GOT3 (cell line): ENCODE data around the gene DRAXIN.

Experiments used
- DNase-seq: peaks from one replicate; lab custom pipeline; 2025; ENCODE audit warnings: mixed read lengths; lab: John Stamatoyannopoulos, UW

The DRAXIN gene

GRCh38 chr1:11708554-11709350 is 17.2 kb downstream of the DRAXIN start:
- no peak for DNase-seq

DNA sequence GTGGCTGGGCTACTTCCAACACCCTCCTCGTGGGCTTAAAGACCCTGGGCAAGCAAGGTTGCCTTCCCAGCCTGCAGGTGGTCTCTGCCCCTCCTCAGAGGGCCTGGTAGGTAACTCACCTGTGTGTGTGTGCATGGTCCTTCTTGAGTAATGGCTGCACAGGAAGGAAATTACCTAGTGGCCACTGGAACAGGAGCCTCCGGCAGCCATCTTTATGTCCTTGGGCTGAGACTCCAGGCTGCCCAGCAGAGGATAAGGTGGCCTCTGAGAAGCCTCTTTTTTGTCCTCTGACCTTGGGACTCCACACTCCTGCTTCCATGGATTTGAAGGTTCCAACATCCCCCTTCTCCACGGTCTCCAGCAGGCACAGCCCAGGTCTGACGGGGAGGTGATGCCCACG is 20.0 kb downstream of the DRAXIN start:
- no peak for DNase-seq

- no peak for DNase-seq
Observed at GRCh38 chr1:11712285-11712684, 20.8 kb downstream of the DRAXIN start.

DNA sequence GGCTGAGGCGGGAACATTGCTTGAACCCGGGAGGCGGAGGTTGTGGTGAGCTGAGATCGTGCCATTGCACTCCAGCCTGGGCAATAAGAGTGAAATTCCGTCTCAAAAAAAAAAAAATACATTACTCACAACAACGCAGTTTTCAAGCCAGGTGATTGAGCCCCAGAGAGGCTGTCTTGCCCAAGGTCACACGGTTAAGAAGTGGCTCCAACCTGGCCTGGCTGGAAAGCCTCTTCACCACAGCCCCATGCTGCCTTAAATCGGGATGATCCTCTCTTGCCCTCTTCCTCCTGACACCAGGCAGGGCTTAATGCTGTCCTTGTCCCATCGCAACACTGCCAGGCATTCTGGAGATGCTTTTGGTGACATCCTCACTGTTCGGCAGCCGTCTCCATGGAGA is 21.6 kb downstream of the DRAXIN start:
- DNase-seq: no peak

- DNase-seq: no peak
Observed at GRCh38 chr1:11714831-11715575, 23.5 kb downstream of the DRAXIN start.

- no peak for DNase-seq
Observed at GRCh38 chr1:11719313-11720032, 28.0 kb downstream of the DRAXIN start.

DNA sequence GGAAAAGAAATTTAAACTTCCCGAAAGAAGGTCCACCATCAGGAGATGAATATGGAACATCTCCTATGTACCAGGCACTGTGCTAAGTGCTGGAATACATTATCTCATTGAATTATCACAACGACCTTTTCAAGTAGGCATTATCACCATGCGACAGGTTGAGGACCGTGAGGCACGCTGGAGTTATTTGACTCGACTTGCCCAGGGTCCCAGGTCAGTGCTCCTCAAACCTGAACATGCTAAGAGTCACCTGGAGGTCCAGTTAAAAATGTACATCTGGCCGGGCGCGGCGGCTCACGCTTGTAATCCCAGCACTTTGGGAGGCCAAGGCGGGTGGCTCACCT is 28.5 kb downstream of the DRAXIN start:
- DNase-seq: no peak

GRCh38 chr1:11720525-11720924 is 29.0 kb downstream of the DRAXIN start:
- DNase-seq: no peak

GRCh38 chr1:11721311-11721710 is 29.8 kb downstream of the DRAXIN start:
- no peak for DNase-seq

DNA sequence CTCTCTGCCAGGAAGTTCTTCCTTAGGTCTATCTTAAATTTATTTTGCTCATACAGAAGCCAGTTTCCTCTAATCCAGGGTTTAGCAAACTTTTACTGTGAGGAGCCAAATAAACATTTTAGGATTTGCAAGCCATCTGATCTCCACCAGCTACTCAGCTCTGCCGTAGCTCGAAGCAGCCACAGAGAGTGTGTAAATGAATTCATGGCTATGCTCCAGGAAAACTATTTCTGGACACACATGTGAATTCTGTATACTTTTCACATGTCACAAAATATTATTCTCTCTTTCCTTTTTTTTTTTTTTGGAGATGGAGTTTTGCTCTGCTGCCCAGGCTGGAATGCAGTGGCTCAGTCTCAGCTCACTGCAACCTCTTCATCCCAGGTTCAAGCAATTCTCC is 31.0 kb downstream of the DRAXIN start:
- DNase-seq: no peak

- DNase-seq: no peak
Observed at GRCh38 chr1:11725616-11726015, 34.1 kb downstream of the DRAXIN start.

DNA sequence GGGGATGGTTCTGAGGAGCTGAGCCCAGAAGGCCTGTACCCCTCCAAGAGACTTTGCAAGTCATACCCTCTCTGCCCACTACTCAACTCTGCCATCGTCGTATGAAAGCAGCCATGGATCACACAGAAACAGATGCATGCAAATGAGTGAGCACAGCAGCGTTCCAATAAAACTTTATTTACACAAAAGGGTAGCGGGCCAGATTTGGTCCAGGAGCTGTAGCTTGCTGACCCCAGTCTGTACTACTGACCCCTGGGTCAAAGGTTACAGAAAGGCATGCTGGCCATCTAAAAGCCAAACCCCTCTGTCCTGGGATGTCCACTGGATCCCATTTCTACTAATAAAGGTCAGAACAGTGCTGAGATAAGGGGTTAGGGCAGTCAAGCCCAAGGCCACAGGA is 35.6 kb downstream of the DRAXIN start:
- DNase-seq: no peak

DNA sequence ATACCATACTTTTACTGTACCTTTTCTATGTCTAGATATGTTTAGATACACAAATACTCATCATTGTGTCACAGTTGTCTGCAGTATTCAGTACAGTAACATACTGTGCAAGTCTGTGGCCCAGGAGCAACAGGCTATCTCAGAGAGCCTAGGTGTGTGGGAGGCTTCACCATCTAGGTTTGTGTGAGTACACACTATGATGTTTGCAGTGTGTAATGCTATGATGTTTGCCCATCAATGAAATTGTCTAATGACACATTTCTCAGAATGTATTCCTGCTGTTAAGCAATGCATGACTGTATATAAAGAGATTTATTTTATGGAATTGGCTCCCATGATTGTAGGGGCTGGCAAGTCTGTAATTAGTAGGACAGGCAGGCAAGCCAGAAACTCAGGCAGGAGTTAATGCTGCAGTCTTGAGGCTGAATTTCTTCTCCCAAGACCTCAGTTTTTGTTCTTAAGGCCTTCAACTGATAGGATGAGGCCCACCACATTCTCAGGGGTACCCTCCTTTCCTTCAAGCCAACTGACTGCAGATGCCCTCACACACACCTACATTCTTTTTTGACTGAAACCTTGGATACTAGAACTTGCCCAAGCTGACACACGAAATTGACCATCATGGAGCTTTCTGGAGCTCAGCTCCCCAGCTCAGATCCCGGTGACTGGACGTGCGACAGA is 36.8 kb downstream of the DRAXIN start:
- no peak for DNase-seq

- DNase-seq: no peak
Observed at GRCh38 chr1:11729155-11729497, 37.6 kb downstream of the DRAXIN start.

- no peak for DNase-seq
Observed at GRCh38 chr1:11729498-11730428, 38.3 kb downstream of the DRAXIN start.

DNA sequence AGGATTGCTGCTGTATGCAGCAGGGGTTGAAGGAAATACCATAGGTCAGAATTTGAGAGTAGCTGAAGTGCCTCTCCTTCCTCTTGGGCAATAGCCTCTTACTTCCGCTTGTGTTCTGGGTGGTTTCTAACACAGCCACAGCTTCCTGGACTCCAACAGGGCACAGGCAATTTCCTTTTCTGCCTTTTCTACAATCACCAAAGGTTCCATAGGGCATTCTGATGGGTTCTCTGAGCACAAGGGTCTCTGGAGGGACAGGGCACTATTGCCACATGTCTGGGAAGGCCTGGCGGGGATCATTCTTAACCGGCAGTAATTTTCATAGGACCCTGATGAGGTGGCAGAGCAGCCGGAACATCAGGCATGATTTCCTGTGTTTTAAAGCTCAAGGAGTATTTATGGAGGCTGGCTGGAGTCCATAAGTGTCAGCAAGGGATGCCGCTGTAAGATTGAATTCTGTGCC is 39.0 kb downstream of the DRAXIN start:
- DNase-seq: no peak

DNA sequence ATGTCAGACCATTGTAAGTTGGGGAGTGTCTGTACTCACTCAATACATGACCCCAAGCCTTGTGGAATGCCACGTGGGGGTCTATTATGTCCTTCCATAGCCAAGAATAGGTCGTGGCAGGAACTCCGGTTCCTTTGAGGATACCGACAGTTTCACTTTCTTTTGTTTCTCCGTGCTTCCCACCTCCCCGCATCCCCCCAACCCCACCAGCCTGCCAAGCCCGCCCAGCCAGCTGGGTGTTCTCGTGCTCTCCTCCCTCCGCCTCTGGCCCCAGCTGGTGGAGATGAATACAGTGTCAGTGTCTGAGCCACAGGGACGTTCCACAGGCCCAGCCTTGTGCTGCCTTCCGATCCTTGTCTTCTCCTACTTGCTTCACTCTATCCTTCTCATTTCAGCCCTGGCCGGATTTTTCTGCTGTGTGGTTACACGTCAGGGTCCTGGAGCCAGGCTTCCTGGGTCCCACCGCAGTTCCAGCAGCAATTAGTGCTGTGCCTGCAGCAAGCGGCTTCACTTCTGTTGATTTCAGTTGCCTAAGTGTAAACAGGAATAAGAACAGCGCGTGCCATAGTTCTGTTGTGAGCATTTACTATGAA is 40.3 kb downstream of the DRAXIN start:
- no peak for DNase-seq

DNA sequence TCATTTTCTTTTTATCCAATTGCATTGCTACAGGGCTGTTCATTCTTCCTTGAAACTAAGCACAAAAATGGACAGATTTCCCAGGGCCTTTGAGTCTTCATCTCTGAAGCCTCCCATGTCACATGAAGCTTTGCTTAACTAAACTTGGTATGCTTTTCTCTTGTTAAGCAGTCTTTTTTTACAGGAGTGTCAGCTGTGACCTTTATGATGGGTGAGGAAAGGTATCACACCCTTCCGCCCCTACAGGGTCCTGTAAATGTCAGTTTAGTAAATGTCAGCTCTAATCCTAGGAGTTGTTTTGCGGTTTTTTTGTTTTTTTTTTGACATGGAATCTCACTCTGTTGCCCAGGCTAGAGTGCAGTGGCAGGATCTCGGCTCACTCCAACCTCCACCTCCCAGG is 41.8 kb downstream of the DRAXIN start:
- no peak for DNase-seq

DNA sequence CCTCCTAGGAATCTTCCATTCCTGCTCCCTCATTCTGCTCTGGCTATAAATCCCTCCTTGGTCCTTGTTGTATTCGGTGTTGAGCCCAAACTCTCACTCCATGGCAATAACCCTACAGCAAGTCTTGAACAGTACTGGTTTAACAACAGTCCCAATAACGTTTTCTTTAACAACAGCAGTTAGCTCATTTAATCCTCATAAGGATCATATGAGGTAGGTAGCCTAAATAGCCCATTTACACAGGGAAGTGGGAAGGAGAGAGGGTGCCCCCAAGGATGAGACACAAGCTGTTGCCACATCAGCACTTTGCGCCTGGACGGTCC is 44.0 kb downstream of the DRAXIN start:
- DNase-seq: no peak

DNA sequence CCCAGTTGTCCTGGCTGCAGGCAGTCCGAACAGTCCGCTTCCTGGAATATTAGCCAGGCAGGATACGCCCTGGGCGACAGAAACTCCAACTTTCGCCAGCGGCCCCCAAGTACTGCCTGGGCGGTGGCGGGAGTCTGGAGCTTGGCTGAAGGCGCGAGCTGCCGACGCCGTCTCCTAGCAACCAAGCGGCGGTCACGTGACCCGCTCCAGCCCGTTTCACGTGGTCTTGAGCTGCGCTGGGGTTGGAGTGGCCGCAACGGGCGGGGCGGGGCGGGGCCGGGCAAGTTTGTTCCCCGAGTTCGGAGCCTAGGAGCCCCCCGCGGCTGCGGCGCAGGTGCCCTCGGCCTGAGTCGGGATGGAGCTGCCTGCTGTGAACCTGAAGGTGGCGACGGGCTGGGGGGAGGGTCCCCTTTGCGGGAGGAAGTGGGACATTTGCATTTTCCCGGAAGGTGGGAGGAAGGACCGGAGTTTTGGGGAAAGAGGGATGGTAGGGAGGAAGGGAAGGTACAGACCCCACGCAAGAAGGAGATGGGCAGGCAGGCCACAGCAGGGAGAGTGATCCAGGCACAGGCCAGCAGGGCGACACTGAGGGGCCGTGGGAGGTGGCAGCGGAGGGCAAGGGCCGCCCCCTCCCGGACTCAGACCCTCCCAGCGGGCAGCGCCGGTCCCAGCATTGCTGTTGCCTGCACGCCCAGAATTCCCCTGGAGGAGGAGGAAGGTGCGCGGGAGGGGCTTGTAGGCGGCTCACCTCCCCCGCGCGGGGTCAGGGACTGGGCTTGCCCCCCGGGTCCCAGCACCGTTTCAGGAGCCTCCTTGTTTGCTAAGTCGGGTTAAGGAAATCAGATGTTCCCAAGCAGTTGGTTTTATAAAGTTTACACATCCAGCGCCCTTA is 44.6 kb downstream of the DRAXIN start, which contains the start of gene AGTRAP:
Gene AGTRAP, plus strand, starts transcription at position 283 of the 892 bp plus-strand sequence. Its CDS starts 73 bp downstream, at position 356.
- peak; percentile 60 for DNase-seq
